H9 (cell line): ENCODE measurements around the gene CHL1. TPM values are rescaled to one million over a fixed set of nuclear protein-coding genes. Genes with fewer than 3 reads are reported as not detected.

Source experiments
- DNase-seq: peaks from one replicate; pipeline ENCODE4 v3.0.0-alpha.2; 2017
- H2AFZ ChIP-seq: one replicate; pipeline ENCODE4 v1.6.1; 2013; ENCODE audit warnings: mild to moderate bottlenecking, low read length, control low read depth, moderate library complexity
- H2AK5ac ChIP-seq: 2 replicates; pipeline ENCODE4 v1.6.1; 2013; ENCODE audit warnings: low read length, control low read depth, mixed read lengths; ENCODE audit not compliant: insufficient read length
- H2BK120ac ChIP-seq: one replicate; pipeline ENCODE4 v1.6.1; 2013; ENCODE audit warnings: low read depth, mild to moderate bottlenecking, low read length, control low read depth, inconsistent platforms; ENCODE audit not compliant: poor library complexity, severe bottlenecking
- H2BK12ac ChIP-seq: 2 replicates; pipeline ENCODE4 v1.6.1; 2013; ENCODE audit warnings: low read length, control low read depth, mixed read lengths, low read depth; ENCODE audit not compliant: insufficient read length
- H2BK15ac ChIP-seq: 2 replicates; pipeline ENCODE4 v1.6.1; 2013; ENCODE audit warnings: low read depth, low read length, control low read depth
- H2BK20ac ChIP-seq: one replicate; pipeline ENCODE4 v1.6.1; 2013; ENCODE audit warnings: low read depth, mild to moderate bottlenecking, low read length, control low read depth, inconsistent platforms; ENCODE audit not compliant: poor library complexity, severe bottlenecking
- H2BK5ac ChIP-seq: 2 replicates; pipeline ENCODE4 v1.6.1; 2013; ENCODE audit warnings: low read length, control low read depth, mixed read lengths; ENCODE audit not compliant: insufficient read length
- H3K14ac ChIP-seq: 2 replicates; pipeline ENCODE4 v1.6.1; 2013; ENCODE audit warnings: low read length, control low read depth; ENCODE audit not compliant: insufficient read depth
- H3K18ac ChIP-seq: 2 replicates; pipeline ENCODE4 v1.6.1; 2013; ENCODE audit warnings: low read depth, mild to moderate bottlenecking, mixed read lengths, low read length, control low read depth; ENCODE audit not compliant: insufficient read length
- H3K23ac ChIP-seq: 2 replicates; pipeline ENCODE4 v1.6.1; 2013; ENCODE audit warnings: low read length, control low read depth, mixed read lengths, low read depth; ENCODE audit not compliant: insufficient read length
- H3K23me2 ChIP-seq: 2 replicates; pipeline ENCODE4 v1.6.1; 2013; ENCODE audit warnings: low read depth, mild to moderate bottlenecking, mixed read lengths, low read length, control low read depth; ENCODE audit not compliant: insufficient read length, poor library complexity, severe bottlenecking
- H3K27ac ChIP-seq: 2 replicates; pipeline ENCODE4 v1.5.1; 2013; ENCODE audit warnings: low read length, control low read depth, mixed read lengths, low read depth; ENCODE audit not compliant: insufficient read length
- H3K27me3 ChIP-seq: 2 replicates; pipeline ENCODE4 v1.6.1; 2013; ENCODE audit warnings: low read length, control low read depth, inconsistent platforms; ENCODE audit not compliant: insufficient read depth
- H3K4ac ChIP-seq: 2 replicates; pipeline ENCODE4 v1.6.1; 2013; ENCODE audit warnings: low read depth, mild to moderate bottlenecking, control low read depth, inconsistent platforms, low read length, moderate library complexity
- H3K4me1 ChIP-seq: 2 replicates; pipeline ENCODE4 v1.6.1; 2013; ENCODE audit warnings: low read length, control low read depth, inconsistent platforms; ENCODE audit not compliant: insufficient read depth
- H3K4me2 ChIP-seq: 2 replicates; pipeline ENCODE4 v1.6.1; 2013; ENCODE audit warnings: low read length, control low read depth, mixed read lengths; ENCODE audit not compliant: insufficient read length, insufficient read depth
- H3K56ac ChIP-seq: 2 replicates; pipeline ENCODE4 v1.6.1; 2013; ENCODE audit warnings: low read depth, mild to moderate bottlenecking, mixed read lengths, low read length, control low read depth; ENCODE audit not compliant: insufficient read length
- H3K79me1 ChIP-seq: 2 replicates; pipeline ENCODE4 v1.6.1; 2013; ENCODE audit warnings: low read depth, mild to moderate bottlenecking, moderate library complexity, low read length, control low read depth, inconsistent platforms; ENCODE audit not compliant: insufficient read depth, poor library complexity, severe bottlenecking
- H3K79me2 ChIP-seq: 2 replicates; pipeline ENCODE4 v1.6.1; 2013; ENCODE audit warnings: low read length, control low read depth, inconsistent platforms; ENCODE audit not compliant: insufficient read depth
- H3K9ac ChIP-seq: 2 replicates; pipeline ENCODE4 v1.6.1; 2013; ENCODE audit warnings: low read length, control low read depth, mixed read lengths; ENCODE audit not compliant: insufficient read length; ENCODE audit errors: extremely low read depth
- H3K9me3 ChIP-seq: one replicate; pipeline ENCODE4 v1.6.1; 2013; ENCODE audit warnings: low read depth, low read length, inconsistent platforms; ENCODE audit not compliant: control insufficient read depth
- H3T11ph ChIP-seq: one replicate; pipeline ENCODE4 v1.6.1; 2013; ENCODE audit warnings: mild to moderate bottlenecking, low read length, control low read depth, inconsistent platforms
- H4K20me1 ChIP-seq: one replicate; pipeline ENCODE4 v1.6.1; 2013; ENCODE audit not compliant: control insufficient read depth, insufficient read length, insufficient read depth
- H4K5ac ChIP-seq: 2 replicates; pipeline ENCODE4 v1.6.1; 2013; ENCODE audit warnings: low read depth, mild to moderate bottlenecking, mixed read lengths, low read length, control low read depth; ENCODE audit not compliant: insufficient read length
- H4K8ac ChIP-seq: replicated peaks from 2 replicates; pipeline ENCODE4 v1.6.1; 2013; ENCODE audit warnings: low read length, control low read depth, mixed read lengths, low read depth; ENCODE audit not compliant: insufficient read length
- H4K91ac ChIP-seq: 2 replicates; pipeline ENCODE4 v1.6.1; 2013; ENCODE audit warnings: low read depth, mild to moderate bottlenecking, moderate library complexity, mixed read lengths, low read length, control low read depth; ENCODE audit not compliant: insufficient read length
- H3K27ac Mint-ChIP-seq, 3 experiments: 2 replicates in 2 of 3; 3 replicates in 1 of 3; pipeline ENCODE4 v1.8.0; 2020 to 2021; ENCODE audit warnings: mixed read lengths in 3 of 3, mild to moderate bottlenecking in 1 of 3, moderate library complexity in 1 of 3
- H3K27me3 Mint-ChIP-seq: 2 replicates; pipeline ENCODE4 v1.8.0; 2021; ENCODE audit warnings: low read depth, mild to moderate bottlenecking, moderate library complexity, mixed read lengths
- H3K36me3 Mint-ChIP-seq, 3 experiments: 2 replicates in 2 of 3; 3 replicates in 1 of 3; pipeline ENCODE4 v1.8.0; 2020 to 2021; ENCODE audit warnings: low read depth in 3 of 3, mixed read lengths in 3 of 3; ENCODE audit not compliant: insufficient read depth in 1 of 3
- H3K4me1 Mint-ChIP-seq, 2 experiments: 2 replicates each; pipeline ENCODE4 v1.8.0; 2020; ENCODE audit warnings: mixed read lengths in 2 of 2
- H3K4me3 Mint-ChIP-seq, 2 experiments: 2 replicates in 1 of 2; 3 replicates in 1 of 2; pipeline ENCODE4 v1.8.0; 2020 to 2021; ENCODE audit warnings: mild to moderate bottlenecking in 2 of 2, mixed read lengths in 2 of 2, moderate library complexity in 1 of 2
- H3K9me3 Mint-ChIP-seq, 2 experiments: 2 replicates in 1 of 2; 3 replicates in 1 of 2; pipeline ENCODE4 v1.8.0; 2020; ENCODE audit warnings: mild to moderate bottlenecking in 2 of 2, mixed read lengths in 2 of 2, moderate library complexity in 1 of 2
- WGBS: extraction: QIAGEN DNeasy Blood & Tissue Kit; methylation state at CpG from one replicate; pipeline ENCODE4 v1.1.7; 2013; ENCODE audit warnings: missing lambda C conversion rate, low lambda C conversion rate, mixed read lengths; ENCODE audit not compliant: insufficient read length; ENCODE audit errors: extremely low coverage; 5-methylcytosine and 5-hydroxymethylcytosine counted together
- total RNA-seq: library from RNA; stranded (reverse); gene quantifications from 2 replicates; pipeline ENCODE4 v1.2.1, GENCODE V29; 2021
- TF ChIP-seq, protein P1 (sequence below): fragments of 200-600 bp; sonication (generic); conservative IDR thresholded peaks from 3 replicates; pipeline ENCODE4 v1.8.0; 2021; ENCODE audit warnings: antibody characterized with exemption, mild to moderate bottlenecking

CHL1 gene
- total RNA-seq, 1 experiment from 2014 or later, result not detected

DNA sequence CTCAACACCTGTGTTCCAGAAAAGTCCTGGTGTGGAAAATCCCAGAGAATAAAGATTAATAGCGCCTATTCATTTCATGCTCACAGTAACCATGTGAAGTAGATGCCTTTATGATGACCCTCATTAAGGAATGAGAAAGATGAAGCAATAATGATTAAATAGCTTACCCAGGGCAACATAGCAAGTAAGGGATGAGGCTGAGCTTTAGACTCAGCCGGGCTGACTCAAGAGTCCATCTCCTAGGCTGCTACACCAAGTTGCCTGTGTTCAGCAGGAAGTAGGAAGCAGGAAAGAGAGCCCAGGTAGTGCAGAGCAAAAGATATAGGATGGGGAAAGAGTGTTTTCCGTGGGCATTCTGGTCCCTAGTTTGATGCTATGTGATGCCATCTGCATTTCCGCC is 256.5 kb downstream of the CHL1 start:
- H3K18ac ChIP-seq, result no peak overlapping the region
- no peak overlapping the region for H2BK120ac ChIP-seq
- H3T11ph ChIP-seq, result no peak overlapping the region
- no peak overlapping the region for H4K5ac ChIP-seq
- no peaks in the 10 kb centered on the region for H3K79me1 ChIP-seq
- Mint-ChIP-seq H3K27ac (no peak overlapping the region), H3K36me3 (no peaks in the 10 kb centered on the region), H3K9me3 (no peaks in the 10 kb centered on the region; a peak in 1 of 5 replicates), H3K4me3 (no peak overlapping the region), H3K27me3 (no peaks in the 10 kb centered on the region), H3K4me1 (peaks cover 9 to 13% of the 10 kb centered on the region in 2 experiments)
- no peaks in the 10 kb centered on the region; the same call in 1 of the 2 replicates for H3K79me2 ChIP-seq
- H2BK5ac ChIP-seq, result no peak overlapping the region
- H3K23me2 ChIP-seq, result no peaks in the 10 kb centered on the region
- no peak overlapping the region for H3K4me2 ChIP-seq
- no peak overlapping the region for H3K9ac ChIP-seq
- no peak overlapping the region for H4K8ac ChIP-seq
- no peak overlapping the region for H2AFZ ChIP-seq
- no peak overlapping the region for H2BK20ac ChIP-seq
- no peak overlapping the region for H2BK15ac ChIP-seq
- H3K27ac ChIP-seq, result no peak overlapping the region
- no peak overlapping the region for H3K4ac ChIP-seq
- H3K14ac ChIP-seq, result no peak overlapping the region
- TF ChIP-seq, protein P1, sequence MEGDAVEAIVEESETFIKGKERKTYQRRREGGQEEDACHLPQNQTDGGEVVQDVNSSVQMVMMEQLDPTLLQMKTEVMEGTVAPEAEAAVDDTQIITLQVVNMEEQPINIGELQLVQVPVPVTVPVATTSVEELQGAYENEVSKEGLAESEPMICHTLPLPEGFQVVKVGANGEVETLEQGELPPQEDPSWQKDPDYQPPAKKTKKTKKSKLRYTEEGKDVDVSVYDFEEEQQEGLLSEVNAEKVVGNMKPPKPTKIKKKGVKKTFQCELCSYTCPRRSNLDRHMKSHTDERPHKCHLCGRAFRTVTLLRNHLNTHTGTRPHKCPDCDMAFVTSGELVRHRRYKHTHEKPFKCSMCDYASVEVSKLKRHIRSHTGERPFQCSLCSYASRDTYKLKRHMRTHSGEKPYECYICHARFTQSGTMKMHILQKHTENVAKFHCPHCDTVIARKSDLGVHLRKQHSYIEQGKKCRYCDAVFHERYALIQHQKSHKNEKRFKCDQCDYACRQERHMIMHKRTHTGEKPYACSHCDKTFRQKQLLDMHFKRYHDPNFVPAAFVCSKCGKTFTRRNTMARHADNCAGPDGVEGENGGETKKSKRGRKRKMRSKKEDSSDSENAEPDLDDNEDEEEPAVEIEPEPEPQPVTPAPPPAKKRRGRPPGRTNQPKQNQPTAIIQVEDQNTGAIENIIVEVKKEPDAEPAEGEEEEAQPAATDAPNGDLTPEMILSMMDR, result no peak
- DNase-seq, result no peak
- no peaks in the 10 kb centered on the region for H4K20me1 ChIP-seq
- no peaks in the 10 kb centered on the region for H3K9me3 ChIP-seq
- no peak overlapping the region for H2AK5ac ChIP-seq
- no peak overlapping the region for H3K56ac ChIP-seq
- no peaks in the 10 kb centered on the region; the same call in 1 of the 2 replicates for H3K4me1 ChIP-seq
- WGBS, result no CpG with 5 or more reads among the region's 4 CpGs
- no peak overlapping the region for H2BK12ac ChIP-seq
- H3K27me3 ChIP-seq, result no peaks in the 10 kb centered on the region; the same call in 1 of the 2 replicates
- no peak overlapping the region for H4K91ac ChIP-seq
- no peak overlapping the region for H3K23ac ChIP-seq
